Panc1 (cell line): ENCODE measurements around the gene USH2A.

Source experiments
- CTCF ChIP-seq: fragments of 450-650 bp; IDR thresholded peaks from 2 replicates; pipeline ENCODE4 v1.5.1; 2017; ENCODE audit warnings: mild to moderate bottlenecking
- POLR2AphosphoS5 ChIP-seq: IDR thresholded peaks from 2 replicates; pipeline ENCODE4 v1.6.1; 2012; ENCODE audit warnings: mild to moderate bottlenecking, low read depth, low read length, moderate library complexity
- SIN3A ChIP-seq: IDR thresholded peaks from 2 replicates; pipeline ENCODE4 v1.6.1; 2012; ENCODE audit warnings: low read depth, mild to moderate bottlenecking, low read length, moderate library complexity, borderline replicate concordance; ENCODE audit not compliant: insufficient read depth
- TF ChIP-seq, protein P1 (sequence below), 2 experiments: IDR thresholded peaks; 2 replicates each; pipeline ENCODE4 v1.6.1; 2011 to 2012; ENCODE audit warnings: low read depth in 2 of 2, control low read depth in 1 of 2, low read length in 1 of 2, mild to moderate bottlenecking in 1 of 2, moderate library complexity in 1 of 2; ENCODE audit not compliant: insufficient read depth in 1 of 2

- TF ChIP-seq POLR2AphosphoS5, result no peak
- TF ChIP-seq CTCF, result no peak
- TF ChIP-seq, protein P1, sequence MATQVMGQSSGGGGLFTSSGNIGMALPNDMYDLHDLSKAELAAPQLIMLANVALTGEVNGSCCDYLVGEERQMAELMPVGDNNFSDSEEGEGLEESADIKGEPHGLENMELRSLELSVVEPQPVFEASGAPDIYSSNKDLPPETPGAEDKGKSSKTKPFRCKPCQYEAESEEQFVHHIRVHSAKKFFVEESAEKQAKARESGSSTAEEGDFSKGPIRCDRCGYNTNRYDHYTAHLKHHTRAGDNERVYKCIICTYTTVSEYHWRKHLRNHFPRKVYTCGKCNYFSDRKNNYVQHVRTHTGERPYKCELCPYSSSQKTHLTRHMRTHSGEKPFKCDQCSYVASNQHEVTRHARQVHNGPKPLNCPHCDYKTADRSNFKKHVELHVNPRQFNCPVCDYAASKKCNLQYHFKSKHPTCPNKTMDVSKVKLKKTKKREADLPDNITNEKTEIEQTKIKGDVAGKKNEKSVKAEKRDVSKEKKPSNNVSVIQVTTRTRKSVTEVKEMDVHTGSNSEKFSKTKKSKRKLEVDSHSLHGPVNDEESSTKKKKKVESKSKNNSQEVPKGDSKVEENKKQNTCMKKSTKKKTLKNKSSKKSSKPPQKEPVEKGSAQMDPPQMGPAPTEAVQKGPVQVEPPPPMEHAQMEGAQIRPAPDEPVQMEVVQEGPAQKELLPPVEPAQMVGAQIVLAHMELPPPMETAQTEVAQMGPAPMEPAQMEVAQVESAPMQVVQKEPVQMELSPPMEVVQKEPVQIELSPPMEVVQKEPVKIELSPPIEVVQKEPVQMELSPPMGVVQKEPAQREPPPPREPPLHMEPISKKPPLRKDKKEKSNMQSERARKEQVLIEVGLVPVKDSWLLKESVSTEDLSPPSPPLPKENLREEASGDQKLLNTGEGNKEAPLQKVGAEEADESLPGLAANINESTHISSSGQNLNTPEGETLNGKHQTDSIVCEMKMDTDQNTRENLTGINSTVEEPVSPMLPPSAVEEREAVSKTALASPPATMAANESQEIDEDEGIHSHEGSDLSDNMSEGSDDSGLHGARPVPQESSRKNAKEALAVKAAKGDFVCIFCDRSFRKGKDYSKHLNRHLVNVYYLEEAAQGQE (IDR thresholded peaks at IDR 0.05; ENCODE audit: insufficient read depth in 1 of 2, low read depth in 2 of 2, low read length in 1 of 2), result no peak
- TF ChIP-seq SIN3A, result no peak
Observed at GRCh38 chr1:215877452-215877951, 545.7 kb downstream of the USH2A start.
